HepG2 (cell line): ENCODE measurements around the gene SCFD2. TPM values are rescaled to one million over a fixed set of nuclear protein-coding genes. Genes with fewer than 3 reads are reported as not detected.
A peak's percentile ranks its signal among the peaks of the same experiment; 100 is the strongest.

ENCODE experiments used
- ATAC-seq: fragments of 200-7000 bp; cut with Tn5 transposase; 3 replicates; pipeline ENCODE4 v1.9.1; 2020; ENCODE audit warnings: mild to moderate bottlenecking, moderate library complexity
- BruUV-seq: library from RNA; stranded (reverse); fragments of 400-500 nt; replicated peaks from 2 replicates; lab custom pipeline; 2021; lab: Mats Ljungman, UMichigan
- CTCF ChIA-PET: fragments of 300-600 bp; formaldehyde crosslinking; extraction: SDS; loops from one replicate; lab custom pipeline; 2021; ENCODE audit warnings: low total read pairs, inconsistent platforms, low intra/inter-chr PET ratio; lab: Yijun Ruan, JAX
- POLR2A ChIA-PET: fragments of 350-600 bp; sonication (Branson Sonifier 250); formaldehyde crosslinking; loops from one replicate; lab custom pipeline; 2020; ENCODE audit warnings: antibody characterized with exemption, inconsistent platforms; lab: Yijun Ruan, JAX
- DNase-seq: peaks from one replicate; pipeline ENCODE4 v3.0.0-alpha.2; 2015; ENCODE audit warnings: low spot score
- FAIRE-seq: peaks from 3 replicates; lab custom pipeline; 2011; peaks lifted over from hg19 to GRCh38; lab: Jason Lieb, UNC
- H2AFZ ChIP-seq: one replicate; pipeline ENCODE4 v1.6.1; 2011; ENCODE audit warnings: low read length, inconsistent platforms
- H3K27ac ChIP-seq: fragments of 300-600 bp; 3 replicates; pipeline ENCODE4 v1.8.0; 2011; ENCODE audit warnings: mixed run types, mild to moderate bottlenecking, mixed read lengths, low read length, inconsistent platforms; ENCODE audit not compliant: insufficient read depth; ENCODE audit errors: extremely low read length
- H3K27me3 ChIP-seq, 2 experiments: fragments of 200-600 bp in 1 of 2; 2 replicates in 1 of 2; 3 replicates in 1 of 2; pipeline versions ENCODE4 v1.6.0 to v1.8.0; 2011; ENCODE audit warnings: low read length in 2 of 2, mild to moderate bottlenecking in 2 of 2, moderate library complexity in 2 of 2, inconsistent platforms in 1 of 2; ENCODE audit not compliant: insufficient read depth in 2 of 2, control insufficient read depth in 1 of 2
- H3K36me3 ChIP-seq, 2 experiments: fragments of 200-600 bp in 1 of 2; replicated peaks in 1 of 2; 2 replicates in 1 of 2; 3 replicates in 1 of 2; pipeline versions ENCODE4 v1.5.1 to v1.8.0; 2011; ENCODE audit warnings: low read length in 2 of 2, inconsistent platforms in 1 of 2; ENCODE audit not compliant: insufficient read depth in 2 of 2, control insufficient read depth in 1 of 2
- H3K4me1 ChIP-seq: 2 replicates; pipeline ENCODE4 v1.5.1; 2012; ENCODE audit warnings: low read length, inconsistent platforms; ENCODE audit not compliant: insufficient read depth
- H3K4me2 ChIP-seq: 2 replicates; pipeline ENCODE4 v1.6.0; 2011; ENCODE audit warnings: low read depth, low read length, inconsistent platforms
- H3K4me3 ChIP-seq, 3 experiments: fragments of 200-600 bp in 1 of 3; sonication (generic), shearing (Covaris generic) in 1 of 3; replicated peaks in 1 of 3; 2 replicates each; pipeline ENCODE4 v1.5.1; 2011 to 2016; ENCODE audit warnings: low read length in 3 of 3, inconsistent platforms in 2 of 3, low read depth in 2 of 3, mild to moderate bottlenecking in 2 of 3, control low read depth in 1 of 3, mixed read lengths in 1 of 3; ENCODE audit not compliant: insufficient read depth in 1 of 3
- H3K79me2 ChIP-seq: one replicate; pipeline ENCODE4 v1.6.1; 2011; ENCODE audit warnings: low read length, inconsistent platforms; ENCODE audit not compliant: insufficient read depth
- H3K9ac ChIP-seq: 2 replicates; pipeline ENCODE4 v1.6.0; 2011; ENCODE audit warnings: mild to moderate bottlenecking, low read depth, low read length, inconsistent platforms; ENCODE audit not compliant: insufficient read depth
- H3K9me3 ChIP-seq: 2 replicates; pipeline ENCODE4 v1.5.1; 2012; ENCODE audit warnings: mild to moderate bottlenecking, low read length
- H4K20me1 ChIP-seq: 2 replicates; pipeline ENCODE4 v1.6.0; 2011; ENCODE audit warnings: inconsistent platforms, mild to moderate bottlenecking, low read length, moderate library complexity; ENCODE audit not compliant: insufficient read depth
- HIVEP1 ChIP-seq: sonication (generic); formaldehyde crosslinking; IDR thresholded peaks from 2 replicates; pipeline ENCODE4 v1.4.0; 2020; ENCODE audit warnings: mild to moderate bottlenecking, missing genetic modification reagents
- MAFF ChIP-seq: IDR thresholded peaks from 2 replicates; pipeline ENCODE4 v1.6.1; 2011; ENCODE audit warnings: low read depth, low read length, improper control_type of control experiment
- MAFK ChIP-seq, 2 experiments: IDR thresholded peaks in 1 of 2; conservative IDR thresholded peaks in 1 of 2; 2 replicates each; pipeline ENCODE4 v1.6.1; 2011; ENCODE audit warnings: improper control_type of control experiment in 2 of 2, low read length in 2 of 2
- NR3C1 ChIP-seq: sonication (generic); formaldehyde crosslinking; IDR thresholded peaks from 2 replicates; pipeline ENCODE4 v1.4.0; 2020; ENCODE audit warnings: missing genetic modification reagents
- ZBTB20 ChIP-seq: sonication (generic); formaldehyde crosslinking; IDR thresholded peaks from 2 replicates; pipeline ENCODE4 v1.8.1; 2023; ENCODE audit warnings: missing genetic modification reagents, low read depth, mild to moderate bottlenecking, borderline replicate concordance
- ZNF616 ChIP-seq: sonication (generic); formaldehyde crosslinking; IDR thresholded peaks from 2 replicates; pipeline ENCODE4 v1.5.0; 2020; ENCODE audit warnings: low read depth, mild to moderate bottlenecking, missing genetic modification reagents
- WGBS: methylation state at CpG from one replicate; pipeline ENCODE4 v1.1.6; 2017; ENCODE audit warnings: low lambda C conversion rate; 5-methylcytosine and 5-hydroxymethylcytosine counted together
- in situ Hi-C: cut with HindIII; loops from 2 replicates; pipeline ENCODE4 v1.10.0; 2017; ENCODE audit warnings: low pct_unique_long_range_greater_than_20kb; ENCODE audit not compliant: extremely low pct_ligation_motif_present
- intact Hi-C: fragments of 100-400 bp; cut with micrococcal nuclease; formaldehyde crosslinking; loops from one replicate; pipeline ENCODE4 v1.10.0; 2022; ENCODE audit not compliant: unreplicated experiment
- polyA plus RNA-seq, 8 experiments: library from polyadenylated mRNA; depleted of rRNA in 3 of 8; stranded (reverse) in 7 of 8; unstranded in 1 of 8; fragments of >200 nt; fragmentation: Illumina TruSeq in 4 of 8; extraction: Trizol in 4 of 8; gene quantifications; 2 replicates each; pipeline versions ENCODE4 v1.2.1 to v1.2.3, GENCODE V29; 2011 to 2016; ENCODE audit warnings: low read depth in 4 of 8, missing spikeins in 1 of 8, mixed read lengths in 1 of 8; ENCODE audit not compliant: insufficient read depth in 1 of 8
- total RNA-seq, 5 experiments: library from RNA; depleted of rRNA; stranded (reverse); fragments of >200 nt; fragmentation: Illumina TruSeq; extraction: Trizol; gene quantifications; 2 replicates each; pipeline ENCODE4 v1.2.3, GENCODE V29; 2016; ENCODE audit warnings: low read depth in 1 of 5

Gene SCFD2
- total and polyA plus RNA-seq, 2 of the 13 experiments (the other 11 are each of a cell fraction or from before 2014, with no cell fraction given): 4.6 to 15.6 TPM

- no peak for TF ChIP-seq NR3C1 (CRISPR knock-in tag)
Measured at GRCh38 chr4:53175640-53176039, 190.2 kb downstream of the SCFD2 start (continued).

GRCh38 chr4:53174823-53175222 lies 191.0 kb downstream of the SCFD2 start:
- BruUV-seq: no TSS peak
- Histone ChIP-seq H3K36me3 (no peaks in the 10 kb centered on the region), H3K4me2 (no peak overlapping the region), H2AFZ (no peak overlapping the region), H3K4me3 (no peak overlapping the region), H3K27ac (no peak overlapping the region), H3K9me3 (no peaks in the 10 kb centered on the region; the same call in 1 of the 2 replicates), H3K79me2 (no peaks in the 10 kb centered on the region), H4K20me1 (no peaks in the 10 kb centered on the region), H3K4me1 (no peaks in the 10 kb centered on the region), H3K27me3 (no peaks in the 10 kb centered on the region), H3K9ac (no peak overlapping the region)
- intact Hi-C loops: no loop called here
- TF ChIP-seq MAFF (peak; percentile 83), MAFK (conservative IDR thresholded peaks at IDR 0.05 in 1 of 2, IDR thresholded peaks at IDR 0.05 in 1 of 2; ENCODE audit: low read length in 2 of 2) (peak; percentile 64 to 88), ZNF616 (CRISPR knock-in tag) (no peak)
- POLR2A ChIA-PET: no interaction called here
- ATAC-seq (no peak), DNase-seq (no peak), FAIRE-seq (no peak)
- WGBS: 98% methylated on average over 3 of the region's 3 CpGs
- in situ Hi-C loops: loop anchor here (25.0 kb wide), 2 partner anchors 437 to 1062 kb away; partner anchors contain the start of gene PDGFRA
- CTCF ChIA-PET: no interaction called here

- 96% methylated on average over 1 of the region's 1 CpG for WGBS
- H4K20me1 ChIP-seq: no peaks in the 10 kb centered on the region
- no peak overlapping the region for H3K4me2 ChIP-seq
- H3K27ac ChIP-seq: no peak overlapping the region
- POLR2A ChIA-PET: no interaction called here
- H3K36me3 ChIP-seq: no peaks in the 10 kb centered on the region
- CTCF ChIA-PET: no interaction called here
- no peak for TF ChIP-seq HIVEP1 (CRISPR knock-in tag)
- no peak for TF ChIP-seq ZBTB20 (CRISPR knock-in tag)
- TF ChIP-seq, all 625 proteins: peak for 0
- intact Hi-C loops (no loop called here), in situ Hi-C loops (no loop called here)
- DNase-seq: no peak
- BruUV-seq: no TSS peak
- no peak for ATAC-seq
- Histone ChIP-seq H3K4me3 (no peak overlapping the region), H2AFZ (no peak overlapping the region), H3K9me3 (no peaks in the 10 kb centered on the region; the same call in 1 of the 2 replicates), H3K79me2 (no peaks in the 10 kb centered on the region), H3K9ac (no peak overlapping the region), H3K4me1 (no peaks in the 10 kb centered on the region), H3K27me3 (no peaks in the 10 kb centered on the region)
- no peak for FAIRE-seq
Measured at GRCh38 chr4:53173576-53173975, 192.3 kb downstream of the SCFD2 start.
